ENCODE results near the gene UQCR11. TPM values are rescaled to one million over a fixed set of nuclear protein-coding genes. Genes with fewer than 3 reads are reported as not detected.

UQCR11 gene
- total and polyA plus RNA-seq, 8 donors = 32.2 to 659 (median 153) TPM

DNA sequence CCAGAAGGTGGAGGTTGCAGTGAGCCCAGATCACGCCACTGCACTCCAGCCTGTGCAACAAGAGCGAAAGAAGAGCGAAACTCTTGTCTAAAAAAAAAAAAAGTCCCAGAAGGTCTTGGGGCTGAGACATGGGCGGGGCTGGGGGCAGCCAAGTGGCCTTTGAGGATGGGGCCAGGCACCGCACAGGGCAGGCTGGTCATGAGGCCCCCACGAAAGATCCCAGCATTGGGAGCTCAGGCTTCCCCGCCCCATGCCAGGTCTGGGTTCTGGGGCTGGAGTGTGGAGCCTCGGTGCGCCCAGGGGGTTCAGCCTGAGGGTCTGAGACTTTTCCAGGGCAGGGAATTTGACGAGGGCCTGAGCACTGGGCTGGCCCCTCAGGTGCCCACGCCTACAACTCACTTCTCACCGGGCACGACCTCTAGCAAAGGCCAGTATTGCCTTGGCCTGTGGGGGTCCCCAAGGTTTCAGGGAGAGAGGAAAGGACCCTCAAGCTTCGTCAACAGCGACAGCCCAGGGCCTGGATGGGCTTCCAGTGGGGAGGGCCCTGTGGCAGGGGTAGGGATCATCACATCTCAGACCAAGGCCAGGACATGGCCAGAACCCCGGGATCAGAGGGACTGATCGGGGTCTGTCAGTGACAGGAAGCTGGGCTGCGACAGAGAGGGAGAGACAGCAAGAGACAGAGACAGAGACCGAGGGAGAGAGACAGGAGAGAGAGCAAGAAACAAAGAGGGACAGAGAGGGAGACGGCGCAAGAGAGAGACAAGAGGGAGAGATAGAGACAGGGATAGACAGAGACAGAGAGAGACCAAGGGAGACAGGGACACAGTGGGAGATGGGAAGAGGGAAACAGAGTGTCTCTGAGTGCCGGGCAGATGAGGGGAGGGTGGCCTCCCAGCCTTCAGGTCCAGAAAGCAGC is 29.7 kb downstream of the UQCR11 start:
- Histone ChIP-seq H3K36me3 (peaks cover 27 to 47% (median 45%) of the 10 kb centered on the region in 4 donors), H3K4me1 (no peaks in the 10 kb centered on the region), H3K4me3 (no peak overlapping the region), H3K27ac (no peak overlapping the region), H3K27me3 (no peaks in the 10 kb centered on the region), H3K9me3 (no peaks in the 10 kb centered on the region)
- intact Hi-C loops (cut with DNase I; ENCODE audit: low total_unique reads) = no loop called here
- no peak for DNase-seq
- no peak for TF ChIP-seq EP300 (IDR thresholded peaks at IDR 0.05)
- no peak for TF ChIP-seq POLR2A (IDR thresholded peaks at IDR 0.05)
- TF ChIP-seq, protein P1, sequence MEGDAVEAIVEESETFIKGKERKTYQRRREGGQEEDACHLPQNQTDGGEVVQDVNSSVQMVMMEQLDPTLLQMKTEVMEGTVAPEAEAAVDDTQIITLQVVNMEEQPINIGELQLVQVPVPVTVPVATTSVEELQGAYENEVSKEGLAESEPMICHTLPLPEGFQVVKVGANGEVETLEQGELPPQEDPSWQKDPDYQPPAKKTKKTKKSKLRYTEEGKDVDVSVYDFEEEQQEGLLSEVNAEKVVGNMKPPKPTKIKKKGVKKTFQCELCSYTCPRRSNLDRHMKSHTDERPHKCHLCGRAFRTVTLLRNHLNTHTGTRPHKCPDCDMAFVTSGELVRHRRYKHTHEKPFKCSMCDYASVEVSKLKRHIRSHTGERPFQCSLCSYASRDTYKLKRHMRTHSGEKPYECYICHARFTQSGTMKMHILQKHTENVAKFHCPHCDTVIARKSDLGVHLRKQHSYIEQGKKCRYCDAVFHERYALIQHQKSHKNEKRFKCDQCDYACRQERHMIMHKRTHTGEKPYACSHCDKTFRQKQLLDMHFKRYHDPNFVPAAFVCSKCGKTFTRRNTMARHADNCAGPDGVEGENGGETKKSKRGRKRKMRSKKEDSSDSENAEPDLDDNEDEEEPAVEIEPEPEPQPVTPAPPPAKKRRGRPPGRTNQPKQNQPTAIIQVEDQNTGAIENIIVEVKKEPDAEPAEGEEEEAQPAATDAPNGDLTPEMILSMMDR (IDR thresholded peaks at IDR 0.05) = no peak
- no peak for TF ChIP-seq POLR2AphosphoS5 (IDR thresholded peaks at IDR 0.05)
- WGBS, 5 donors = 73 to 82% (median 78%) methylated on average over 20 to 22 of the region's 22 CpGs

DNA sequence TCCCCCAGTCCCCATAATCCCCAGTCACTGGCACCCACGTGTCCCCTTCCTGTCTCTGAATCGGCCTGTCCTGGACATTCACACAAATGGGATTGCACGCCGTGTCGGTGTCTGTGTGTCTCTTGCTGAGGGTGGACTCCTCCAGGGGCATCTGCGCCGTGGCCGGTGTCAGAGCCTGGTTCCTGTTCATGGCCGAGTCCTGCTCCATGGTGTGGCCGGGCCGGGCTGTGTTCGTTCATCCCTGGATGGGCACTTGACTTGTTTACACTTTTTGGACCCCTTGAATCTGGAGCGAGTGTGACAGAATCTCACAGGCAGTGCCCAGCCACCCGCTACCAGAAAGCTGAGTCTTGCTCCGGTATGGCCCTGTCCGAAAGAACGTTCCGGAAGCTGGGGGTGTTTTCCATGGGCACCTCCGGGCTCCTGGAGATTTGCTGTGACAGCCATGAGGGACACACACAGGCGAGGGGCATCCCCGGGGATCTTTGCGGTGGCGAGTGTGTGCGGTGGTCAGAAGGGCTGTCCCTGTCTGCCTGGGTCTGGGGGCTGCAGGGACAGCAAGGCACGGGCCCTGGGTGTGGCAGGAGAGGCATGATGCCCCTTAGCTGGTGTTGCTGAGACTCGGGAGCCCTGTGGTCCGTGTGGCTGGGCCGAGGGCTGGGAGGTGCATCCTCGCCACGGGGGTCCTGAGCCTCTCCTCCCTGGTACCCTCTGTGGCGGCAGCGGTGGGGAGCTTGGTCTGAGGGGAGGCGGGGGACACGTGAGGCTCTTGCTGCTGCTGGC is 30.7 kb downstream of the UQCR11 start:
- intact Hi-C loops (cut with DNase I; ENCODE audit: low total_unique reads) = no loop called here
- Histone ChIP-seq H3K36me3 (peaks cover 17 to 36% (median 35%) of the 10 kb centered on the region in 4 donors), H3K27me3 (peaks cover 0 to 2% (median 0%) of the 10 kb centered on the region in 3 donors), H3K9me3 (no peaks in the 10 kb centered on the region), H3K27ac (no peak overlapping the region), H3K4me1 (no peaks in the 10 kb centered on the region), H3K4me3 (no peak overlapping the region)
- no peak for DNase-seq
- WGBS, 5 donors = 84 to 91% (median 87%) methylated on average over 30 to 34 of the region's 34 CpGs
- TF ChIP-seq, protein P1 (IDR thresholded peaks at IDR 0.05) = no peak
- TF ChIP-seq POLR2A (IDR thresholded peaks at IDR 0.05) (no peak), EP300 (IDR thresholded peaks at IDR 0.05) (no peak), POLR2AphosphoS5 (IDR thresholded peaks at IDR 0.05) (no peak)

DNA sequence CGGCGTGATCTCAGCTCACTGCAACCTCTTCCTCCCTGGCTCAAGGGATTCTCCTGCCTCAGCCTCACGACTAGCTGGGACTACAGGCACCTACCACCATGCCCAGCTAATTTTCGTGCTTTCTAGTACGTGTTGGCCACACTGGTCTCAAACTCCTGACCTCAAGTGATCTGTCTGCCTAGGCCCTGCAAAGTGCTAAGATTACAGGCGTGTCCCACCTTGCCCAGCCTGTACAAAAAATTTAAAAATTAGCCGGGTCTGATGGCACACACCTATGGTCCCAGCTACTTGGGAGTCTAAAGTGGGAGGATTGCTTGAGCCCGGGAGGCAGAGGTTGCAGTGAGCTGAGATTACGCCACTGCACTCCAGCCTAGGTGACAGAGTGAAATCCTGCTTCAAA is 32.5 kb downstream of the UQCR11 start:
- TF ChIP-seq, protein P1 (IDR thresholded peaks at IDR 0.05) = no peak
- TF ChIP-seq EP300 (IDR thresholded peaks at IDR 0.05) = no peak
- TF ChIP-seq POLR2A (IDR thresholded peaks at IDR 0.05) = no peak
- no peak for TF ChIP-seq POLR2AphosphoS5 (IDR thresholded peaks at IDR 0.05)
- Histone ChIP-seq H3K4me1 (peaks cover 5 to 9% (median 7%) of the 10 kb centered on the region in 4 donors), H3K27ac (no peak overlapping the region), H3K4me3 (no peak overlapping the region), H3K9me3 (no peaks in the 10 kb centered on the region), H3K27me3 (peaks cover 0 to 4% (median 0%) of the 10 kb centered on the region in 3 donors), H3K36me3 (peaks cover 11 to 19% (median 17%) of the 10 kb centered on the region in 4 donors)
- WGBS, 5 donors = 70 to 83% (median 81%) methylated on average over 9 of the region's 9 CpGs
- DNase-seq = no peak
- intact Hi-C loops (cut with DNase I; ENCODE audit: low total_unique reads) = no loop called here

DNA sequence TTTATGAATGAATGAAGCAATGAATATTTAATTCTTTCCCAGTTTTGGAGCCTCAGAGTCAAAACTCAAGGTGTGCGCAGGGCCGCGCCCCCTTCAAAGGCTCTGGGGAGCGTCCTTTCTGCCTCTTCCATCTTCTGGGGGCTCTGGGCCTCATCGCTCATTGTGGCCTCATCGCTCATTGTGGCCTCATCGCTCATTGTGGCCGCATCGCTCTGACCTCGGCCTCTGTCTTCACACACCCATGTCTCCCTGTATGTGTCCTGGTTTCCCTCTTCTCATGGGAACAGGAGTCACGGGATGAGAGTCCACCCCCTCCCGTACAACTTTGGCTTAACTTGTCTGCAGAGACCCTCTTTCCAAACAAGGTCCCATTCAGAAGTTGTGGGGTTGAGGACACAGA is 33.9 kb downstream of the UQCR11 start:
- Histone ChIP-seq H3K27ac (no peak overlapping the region), H3K4me3 (no peak overlapping the region), H3K36me3 (peaks cover 0 to 5% (median 3%) of the 10 kb centered on the region in 4 donors), H3K27me3 (peaks cover 0 to 15% (median 0%) of the 10 kb centered on the region in 3 donors), H3K9me3 (no peaks in the 10 kb centered on the region), H3K4me1 (peaks cover 5 to 19% (median 15%) of the 10 kb centered on the region in 4 donors)
- intact Hi-C loops (cut with DNase I; ENCODE audit: low total_unique reads) = no loop called here
- DNase-seq = no peak
- 84 to 94% (median 91%) methylated on average over 12 of the region's 12 CpGs for WGBS, 5 donors
- TF ChIP-seq POLR2AphosphoS5 (IDR thresholded peaks at IDR 0.05) (no peak), EP300 (IDR thresholded peaks at IDR 0.05) (no peak), POLR2A (IDR thresholded peaks at IDR 0.05) (no peak)
- TF ChIP-seq, protein P1 (IDR thresholded peaks at IDR 0.05) = no peak

Data from stomach (tissue), 9 donors.